HG02759 (cell line): ENCODE results near the gene DYSF.

Source experiments
- ATAC-seq: cut with Tn5 transposase; IDR thresholded peaks from one replicate; pipeline ENCODE4 v1.9.1; 2021; ENCODE audit warnings: mild to moderate bottlenecking, moderate library complexity; ENCODE audit not compliant: unreplicated experiment

DYSF gene

GRCh38 chr2:71524476-71524875 is 71.1 kb downstream of the DYSF start:
- no peak for ATAC-seq

- no peak for ATAC-seq
Measured at GRCh38 chr2:71526141-71526540, 72.8 kb downstream of the DYSF start.

DNA sequence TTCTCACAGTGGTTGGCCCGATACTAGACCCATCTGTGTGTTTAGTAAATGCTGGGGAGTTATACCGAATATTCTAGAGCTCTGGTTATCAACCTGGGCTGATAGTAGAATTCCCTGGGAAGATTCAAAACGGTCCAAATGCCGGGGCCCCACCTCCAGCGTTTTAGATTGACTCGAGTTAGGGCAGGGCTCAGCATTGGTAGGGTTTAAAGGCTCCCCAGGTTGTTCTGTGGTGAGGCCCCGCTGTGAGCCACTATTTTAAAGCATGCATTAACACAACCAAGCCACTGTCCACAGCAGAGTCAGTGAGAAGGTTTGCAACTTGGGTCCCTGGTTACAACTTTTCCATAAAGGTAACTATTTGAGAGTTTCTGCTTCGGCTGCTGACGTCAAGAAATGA is 73.6 kb downstream of the DYSF start:
- no peak for ATAC-seq

- ATAC-seq: no peak
Measured at GRCh38 chr2:71528131-71528591, 74.8 kb downstream of the DYSF start.

DNA sequence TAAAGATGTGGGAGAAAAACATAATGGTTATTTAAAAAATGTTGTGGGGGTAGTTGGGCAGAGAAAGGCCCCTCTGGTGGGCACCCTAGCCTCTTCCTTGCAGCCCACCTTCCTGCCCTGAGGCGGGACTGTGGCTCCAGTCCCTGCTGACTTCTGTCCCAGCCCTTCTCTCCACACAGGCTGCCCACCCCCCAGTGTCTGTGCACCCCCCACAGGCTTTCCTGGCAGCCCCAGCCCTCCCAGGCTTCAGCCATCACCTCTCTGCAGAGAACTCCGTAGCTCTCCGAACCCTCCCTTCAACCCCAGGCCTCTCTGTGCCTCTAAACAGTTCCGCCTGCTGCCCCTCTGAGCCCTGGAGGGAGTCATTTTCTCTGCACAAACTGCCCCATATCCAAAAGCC is 75.4 kb downstream of the DYSF start:
- ATAC-seq: no peak

GRCh38 chr2:71530211-71530610 is 76.8 kb downstream of the DYSF start:
- ATAC-seq: no peak

- peak; percentile 55 for ATAC-seq
Measured at GRCh38 chr2:71530641-71531332, 77.4 kb downstream of the DYSF start.

DNA sequence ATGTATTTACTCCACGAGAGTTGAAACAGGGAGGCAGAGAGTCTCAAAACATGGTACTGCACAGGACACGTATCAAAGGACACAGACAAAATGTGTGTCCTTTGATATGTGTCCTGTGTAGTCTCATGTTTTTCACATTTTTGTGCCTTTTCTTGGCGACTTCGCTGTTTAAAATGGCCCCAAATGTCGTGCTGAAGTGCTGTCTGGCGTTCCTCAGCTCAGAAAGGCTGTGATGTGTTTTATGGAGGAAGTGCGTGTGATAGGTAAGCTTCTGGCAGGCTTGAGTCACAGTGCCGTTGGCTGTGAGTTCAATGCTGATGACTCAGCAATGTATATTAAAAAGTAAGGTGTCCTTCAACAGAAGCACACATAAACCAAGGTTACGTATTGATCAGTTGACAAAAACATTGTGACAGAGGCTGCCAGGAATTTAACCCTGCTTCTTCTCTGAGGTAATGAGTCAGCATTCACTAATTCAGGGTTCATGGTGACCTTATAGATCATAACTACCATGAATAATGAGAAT is 78.2 kb downstream of the DYSF start:
- no peak for ATAC-seq

DNA sequence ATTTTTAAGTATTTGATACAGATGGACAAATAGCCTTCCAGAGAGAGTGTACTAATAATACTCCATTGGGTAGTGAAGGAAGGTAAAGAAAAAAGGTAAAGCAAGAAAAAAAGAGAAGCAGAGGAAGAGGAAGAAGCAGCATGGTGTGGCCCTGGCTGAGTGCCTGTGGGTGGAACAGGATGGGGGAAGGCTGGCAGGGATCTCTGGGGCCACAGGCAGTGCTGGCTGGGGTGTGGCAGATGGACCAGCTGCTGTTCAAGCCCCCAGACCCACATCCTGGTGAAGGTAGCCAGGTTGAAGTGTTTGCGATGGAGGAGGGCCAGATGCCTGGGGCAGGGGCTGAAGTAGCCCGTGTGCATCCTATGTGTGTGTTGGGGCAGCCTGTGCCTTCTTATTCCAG is 79.0 kb downstream of the DYSF start:
- ATAC-seq: no peak

GRCh38 chr2:71534201-71534600 is 80.8 kb downstream of the DYSF start:
- no peak for ATAC-seq

DNA sequence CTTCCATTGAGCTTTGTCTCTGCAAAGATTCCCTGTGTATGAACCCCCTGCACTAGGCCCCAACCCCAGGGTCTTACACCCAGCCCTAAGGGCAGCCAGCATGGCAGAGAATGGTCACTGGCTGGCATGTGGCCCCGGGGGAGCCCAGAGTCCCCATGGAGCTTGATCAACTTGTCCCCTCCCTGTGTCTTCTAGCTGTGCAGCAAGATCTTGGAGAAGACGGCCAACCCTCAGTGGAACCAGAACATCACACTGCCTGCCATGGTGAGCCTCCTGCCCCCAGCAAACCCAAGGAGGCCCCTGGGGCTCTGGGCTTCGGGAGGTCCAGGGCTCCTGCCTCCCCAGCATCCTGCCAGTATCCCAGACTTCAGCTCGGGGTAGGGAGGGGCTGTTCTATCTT is 81.5 kb downstream of the DYSF start:
- ATAC-seq: no peak

DNA sequence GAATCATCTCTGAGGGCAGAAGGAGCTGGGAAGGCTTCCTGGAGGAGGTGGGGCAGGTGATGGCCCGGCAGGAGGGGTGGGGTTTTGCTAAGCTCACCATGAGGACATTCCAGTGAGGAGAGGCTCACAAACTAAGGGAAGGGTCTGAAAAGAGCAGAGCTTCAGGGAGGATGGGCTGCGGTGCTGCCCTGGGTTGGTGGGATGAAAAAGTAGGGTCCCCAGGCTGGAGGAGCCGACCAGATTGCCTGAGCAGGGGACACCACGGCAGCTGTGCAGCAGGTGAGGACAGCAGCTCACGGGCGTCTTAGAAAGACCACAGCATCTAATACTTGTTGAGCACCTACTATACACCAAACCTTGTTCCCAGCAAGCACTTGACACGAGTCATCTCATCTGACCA is 82.2 kb downstream of the DYSF start:
- ATAC-seq: no peak

DNA sequence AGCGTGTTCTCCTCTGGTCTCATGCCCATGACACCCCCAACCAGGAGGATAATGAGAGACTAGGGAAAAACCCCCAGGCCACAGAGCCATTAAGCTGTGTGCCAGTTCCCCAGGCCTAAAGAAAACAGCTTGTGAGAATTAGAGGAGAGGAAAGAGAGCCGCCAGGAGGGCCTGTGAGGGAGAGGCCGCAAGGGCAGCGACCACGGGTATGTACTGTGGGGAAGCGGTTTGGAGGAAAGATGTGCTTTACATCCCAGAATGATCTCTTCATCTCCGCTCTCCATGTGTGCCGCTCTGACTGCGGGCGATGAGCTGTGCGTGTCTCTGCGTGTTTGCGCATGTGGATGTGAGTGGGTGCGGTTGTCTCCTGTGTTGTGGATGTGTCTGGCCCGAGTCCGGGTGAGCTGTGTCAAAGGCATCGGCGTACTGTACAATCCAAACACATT is 82.9 kb downstream of the DYSF start:
- ATAC-seq: no peak

GRCh38 chr2:71538241-71538640 is 84.9 kb downstream of the DYSF start:
- ATAC-seq: no peak

- no peak for ATAC-seq
Measured at GRCh38 chr2:71538656-71539265, 85.4 kb downstream of the DYSF start.

DNA sequence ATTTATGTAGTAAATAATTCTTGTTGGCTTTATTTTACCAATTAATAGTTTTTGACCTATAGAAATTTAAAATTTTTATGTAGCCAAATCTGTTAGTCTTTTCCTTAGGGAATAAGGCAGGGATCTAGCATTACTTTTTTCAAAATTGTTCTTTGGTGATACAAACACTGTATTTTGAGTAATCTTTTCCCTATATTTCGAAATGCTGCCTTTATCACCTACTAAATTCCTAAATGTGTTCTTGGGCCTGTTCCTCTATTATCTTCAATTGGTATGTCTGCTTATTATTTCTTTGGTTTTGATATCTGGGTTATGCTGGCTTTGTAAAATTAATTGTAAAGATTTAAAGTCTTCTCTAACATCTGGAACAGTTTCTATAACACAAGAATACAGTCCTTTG is 87.5 kb downstream of the DYSF start:
- no peak for ATAC-seq

DNA sequence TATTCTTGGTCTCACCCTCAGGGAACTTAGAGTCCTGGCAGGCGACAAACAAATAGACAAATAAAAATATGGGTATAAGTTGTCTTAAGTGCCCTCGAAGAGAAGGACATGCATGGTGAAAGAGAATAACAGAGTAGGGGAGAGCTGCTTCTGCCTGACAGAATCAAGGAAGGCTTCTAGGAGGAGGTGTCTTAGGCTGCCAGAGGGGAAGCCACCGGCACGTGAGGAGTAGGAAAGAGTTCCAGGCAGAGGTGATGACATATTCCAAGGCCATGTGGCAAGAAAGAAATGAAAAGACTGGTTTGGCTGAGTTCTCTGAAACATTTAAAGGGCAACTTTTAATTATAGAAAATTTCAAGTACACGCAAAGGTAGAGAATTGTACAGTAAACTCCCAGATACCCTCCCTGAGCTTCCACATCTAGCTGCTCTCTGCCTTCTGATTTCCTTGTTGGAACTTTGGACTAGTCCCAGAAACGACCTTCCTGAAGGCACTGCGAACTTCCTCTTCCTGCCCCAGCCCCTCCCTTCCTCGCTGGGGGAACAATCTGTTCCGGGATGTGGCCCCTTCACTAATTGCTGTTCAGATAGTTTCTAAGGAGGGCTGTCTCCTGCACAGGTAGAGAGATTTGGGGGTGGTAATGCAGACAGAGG is 91.7 kb downstream of the DYSF start:
- no peak for ATAC-seq

- ATAC-seq: peak; percentile 59
Measured at GRCh38 chr2:71545572-71546274, 92.4 kb downstream of the DYSF start.

DNA sequence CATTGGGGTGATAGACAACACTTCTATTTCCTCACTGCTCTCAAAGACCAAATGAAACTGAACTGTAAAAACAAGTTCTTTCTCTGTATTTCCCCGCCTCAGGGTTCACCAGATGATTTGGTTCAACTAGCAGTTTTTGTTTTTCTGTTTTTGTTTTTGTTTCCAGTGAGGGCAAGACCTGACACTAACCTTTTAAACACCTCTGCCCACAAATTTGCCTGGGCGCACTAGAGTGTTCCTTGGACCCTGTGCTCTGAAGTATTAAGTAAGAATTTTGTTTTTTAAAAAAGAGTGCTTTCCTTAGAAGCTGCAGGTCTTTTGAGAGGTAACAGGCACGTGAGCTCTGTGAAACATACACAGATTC is 92.9 kb downstream of the DYSF start:
- ATAC-seq: no peak

- no peak for ATAC-seq
Measured at GRCh38 chr2:71546777-71547281, 93.5 kb downstream of the DYSF start.

GRCh38 chr2:71547616-71548285 is 94.4 kb downstream of the DYSF start:
- ATAC-seq: no peak
